K562 (cell line): ENCODE data around the gene ZCCHC4. TPM values are rescaled to one million over a fixed set of nuclear protein-coding genes. Genes with fewer than 3 reads are reported as not detected.

ENCODE experiments used
- ATAC-seq: fragments of 200-7000 bp; cut with Tn5 transposase; 3 replicates; pipeline ENCODE4 v1.9.1; 2020; ENCODE audit warnings: moderate library complexity
- BruUV-seq: library from RNA; stranded (reverse); fragments of 400-500 nt; replicated peaks from 2 replicates; lab custom pipeline; 2021; lab: Mats Ljungman, UMichigan
- CTCF ChIA-PET: fragments of 300-600 bp; formaldehyde crosslinking; extraction: SDS; loops from one replicate; lab custom pipeline; 2021; ENCODE audit warnings: low intra/inter-chr PET ratio; lab: Yijun Ruan, JAX
- POLR2A ChIA-PET: fragments of 300-600, 350-650 bp; sonication (Branson Sonifier 250); formaldehyde crosslinking; extraction: SDS; loops from one replicate; lab custom pipeline; 2021; ENCODE audit warnings: antibody characterized with exemption, inconsistent platforms; lab: Yijun Ruan, JAX
- DNase-seq, 4 experiments: peaks; one replicate each; pipeline versions ENCODE4 v3.0.0 to v3.0.0-alpha.2; 2011 to 2018; ENCODE audit warnings: low spot score in 3 of 4, mixed read lengths in 3 of 4; ENCODE audit errors: extremely low read depth in 1 of 4
- FAIRE-seq: peaks from 2 replicates; lab custom pipeline; 2011; peaks lifted over from hg19 to GRCh38; lab: Jason Lieb, UNC
- H2AFZ ChIP-seq: 2 replicates; pipeline ENCODE4 v1.6.0; 2011; ENCODE audit warnings: low read depth, low read length, control low read depth, inconsistent platforms
- H3K27ac ChIP-seq: fragments of 200-600 bp; 3 replicates; pipeline ENCODE4 v1.8.0; 2011; ENCODE audit warnings: low read depth, mild to moderate bottlenecking, control low read depth, inconsistent platforms, low read length, moderate library complexity, mixed read lengths; ENCODE audit errors: extremely low read depth
- H3K27me3 ChIP-seq, 2 experiments: fragments of 300-600 bp in 1 of 2; 2 replicates in 1 of 2; 3 replicates in 1 of 2; pipeline versions ENCODE4 v1.6.0 to v1.8.0; 2011; ENCODE audit warnings: inconsistent platforms in 2 of 2, low read length in 2 of 2, mild to moderate bottlenecking in 1 of 2, mixed read lengths in 1 of 2, moderate library complexity in 1 of 2; ENCODE audit not compliant: control insufficient read depth in 2 of 2, insufficient read depth in 2 of 2
- H3K36me3 ChIP-seq: fragments of 300-600 bp; 3 replicates; pipeline ENCODE4 v1.8.0; 2011; ENCODE audit warnings: mild to moderate bottlenecking, low read length, inconsistent platforms; ENCODE audit not compliant: control insufficient read depth, insufficient read depth
- H3K4me1 ChIP-seq, 2 experiments: fragments of 200-600 bp in 1 of 2; replicated peaks in 1 of 2; 2 replicates in 1 of 2; 3 replicates in 1 of 2; pipeline versions ENCODE4 v1.5.1 to v1.8.0; 2011; ENCODE audit warnings: inconsistent platforms in 2 of 2, low read length in 2 of 2, mild to moderate bottlenecking in 1 of 2, mixed read lengths in 1 of 2, moderate library complexity in 1 of 2; ENCODE audit not compliant: control insufficient read depth in 2 of 2, insufficient read depth in 2 of 2
- H3K4me2 ChIP-seq: 2 replicates; pipeline ENCODE4 v1.6.1; 2011; ENCODE audit warnings: low read length, control low read depth, inconsistent platforms, mixed read lengths; ENCODE audit not compliant: insufficient read depth
- H3K4me3 ChIP-seq: fragments of 200-600 bp; sonication (generic), shearing (Covaris generic); 2 replicates; pipeline ENCODE4 v1.5.1; 2016; ENCODE audit warnings: control low read depth, inconsistent platforms
- H3K79me2 ChIP-seq: fragments of 200-600 bp; 3 replicates; pipeline ENCODE4 v1.8.0; 2011; ENCODE audit warnings: low read length, inconsistent platforms; ENCODE audit not compliant: control insufficient read depth, insufficient read depth
- H3K9ac ChIP-seq, 2 experiments: 2 replicates each; pipeline versions ENCODE4 v1.6.0 to v1.6.1; 2011; ENCODE audit warnings: low read depth in 2 of 2, low read length in 2 of 2, control low read depth in 1 of 2, inconsistent platforms in 1 of 2, mild to moderate bottlenecking in 1 of 2, mixed read lengths in 1 of 2; ENCODE audit not compliant: insufficient read depth in 1 of 2
- H3K9me1 ChIP-seq: one replicate; pipeline ENCODE4 v1.6.0; 2011; ENCODE audit warnings: inconsistent platforms, mild to moderate bottlenecking, low read length, moderate library complexity; ENCODE audit not compliant: control insufficient read depth, insufficient read depth
- H3K9me3 ChIP-seq: replicated peaks from 2 replicates; pipeline ENCODE4 v1.5.1; 2011; ENCODE audit warnings: low read depth, low read length, inconsistent platforms; ENCODE audit not compliant: control insufficient read depth, insufficient read depth
- H4K20me1 ChIP-seq: replicated peaks from 2 replicates; pipeline ENCODE4 v1.6.1; 2011; ENCODE audit warnings: low read length, inconsistent platforms, mixed read lengths; ENCODE audit not compliant: control insufficient read depth, insufficient read depth
- COPS2 ChIP-seq: fragments of 450-650 bp; conservative IDR thresholded peaks from 2 replicates; pipeline ENCODE4 v1.6.1; 2016; ENCODE audit warnings: mild to moderate bottlenecking, moderate library complexity
- POLR3A ChIP-seq: IDR thresholded peaks from 2 replicates; pipeline ENCODE4 v1.6.1; 2011; ENCODE audit warnings: borderline replicate concordance, mild to moderate bottlenecking, moderate library complexity; ENCODE audit not compliant: insufficient read length, insufficient read depth; ENCODE audit errors: extremely low read depth
- WGBS: fragments of 100-300 bp; shearing (Covaris generic); methylation state at CpG from one replicate; pipeline ENCODE4 v1.1.6; 2016; ENCODE audit warnings: low coverage, mixed read lengths; ENCODE audit not compliant: insufficient coverage; ENCODE audit errors: missing lambda C conversion rate; 5-methylcytosine and 5-hydroxymethylcytosine counted together
- in situ Hi-C: fragments of 300-500 bp; cut with MboI; formaldehyde crosslinking; loops from 4 replicates; pipeline ENCODE4 v1.15.0; 2018; ENCODE audit warnings: inconsistent platforms, mixed read lengths
- intact Hi-C: fragments of 100-400 bp; cut with micrococcal nuclease; formaldehyde crosslinking; loops from 2 replicates; pipeline ENCODE4 v1.14.2; 2022
- polyA plus RNA-seq, 8 experiments: library from polyadenylated mRNA; depleted of rRNA in 4 of 8; stranded (reverse) in 5 of 8; unstranded in 3 of 8; fragments of >200 nt; fragmentation: Nextera tagmentation in 2 of 8; fragmentation: Illumina TruSeq in 1 of 8; extraction: Ambion mirVana in 2 of 8; extraction: Trizol in 1 of 8; gene quantifications; 2 replicates each; pipeline versions ENCODE4 v1.2.1 to v1.2.3, GENCODE V29; 2011 to 2014; ENCODE audit warnings: inconsistent platforms in 1 of 8, missing spikeins in 1 of 8
- total RNA-seq, 7 experiments: library from RNA; depleted of rRNA in 6 of 7; stranded (reverse); fragments of >200 nt in 6 of 7; fragmentation: Illumina TruSeq in 2 of 7; extraction: Trizol in 2 of 7; gene quantifications; 2 replicates each; pipeline versions ENCODE4 v1.2.1 to v1.2.3, GENCODE V29; 2011 to 2021; ENCODE audit warnings: low replicate concordance in 1 of 7
- TF ChIP-seq, protein P1 (sequence below): fragments of 450-650 bp; formaldehyde crosslinking; IDR thresholded peaks from 2 replicates; pipeline ENCODE4 v1.4.0; 2020; ENCODE audit warnings: mild to moderate bottlenecking
- TF ChIP-seq, protein P2 (sequence below): fragments of 450-650 bp; IDR thresholded peaks from 2 replicates; pipeline ENCODE4 v1.6.1; 2018; ENCODE audit not compliant: partially characterized antibody

The ZCCHC4 gene
- total and polyA plus RNA-seq, 9 of the 15 experiments (the other 6 are each of a cell fraction or from before 2014, with no cell fraction given): 5.3 to 26.1 (median 15.2) TPM

DNA sequence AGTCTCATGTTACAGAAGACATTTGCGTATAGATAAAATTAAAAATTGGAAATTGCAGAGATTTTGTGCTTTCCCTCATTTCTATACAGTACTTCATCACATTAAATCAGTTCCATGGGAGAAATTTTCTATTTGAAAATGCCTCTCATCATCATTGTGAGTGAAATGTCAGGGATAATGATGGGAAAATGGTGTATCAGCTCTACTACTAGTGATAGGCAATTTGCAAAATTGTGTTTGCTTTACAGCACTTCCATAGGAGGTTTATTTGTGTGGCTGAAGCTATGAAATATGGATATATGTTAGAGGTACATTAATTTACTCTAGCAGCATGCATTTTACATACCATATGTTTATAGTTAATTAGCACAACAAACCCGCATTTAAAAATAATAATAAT, 43.5 kb downstream of the ZCCHC4 start:
- in situ Hi-C loops: no loop called here
- Histone ChIP-seq H3K4me3 (no peak overlapping the region), H2AFZ (no peak overlapping the region), H3K9ac (no peak overlapping the region), H3K4me1 (no peaks in the 10 kb centered on the region), H4K20me1 (no peaks in the 10 kb centered on the region), H3K27ac (no peak overlapping the region), H3K4me2 (no peak overlapping the region), H3K27me3 (no peaks in the 10 kb centered on the region), H3K9me1 (no peaks in the 10 kb centered on the region), H3K79me2 (no peaks in the 10 kb centered on the region), H3K36me3 (peaks cover 17% of the 10 kb centered on the region), H3K9me3 (no peaks in the 10 kb centered on the region)
- POLR2A ChIA-PET: interaction anchor here (0.8 kb wide), 1 partner anchor 73 kb away, joined by 3 read pairs; no protein-coding TSS in a partner anchor
- CTCF ChIA-PET: no interaction called here
- FAIRE-seq (no peak), DNase-seq (no peak), ATAC-seq (no peak)
- intact Hi-C loops: no loop called here
- no TSS peak for BruUV-seq
- 100% methylated on average over 2 of the region's 2 CpGs for WGBS
- TF ChIP-seq, protein P1, sequence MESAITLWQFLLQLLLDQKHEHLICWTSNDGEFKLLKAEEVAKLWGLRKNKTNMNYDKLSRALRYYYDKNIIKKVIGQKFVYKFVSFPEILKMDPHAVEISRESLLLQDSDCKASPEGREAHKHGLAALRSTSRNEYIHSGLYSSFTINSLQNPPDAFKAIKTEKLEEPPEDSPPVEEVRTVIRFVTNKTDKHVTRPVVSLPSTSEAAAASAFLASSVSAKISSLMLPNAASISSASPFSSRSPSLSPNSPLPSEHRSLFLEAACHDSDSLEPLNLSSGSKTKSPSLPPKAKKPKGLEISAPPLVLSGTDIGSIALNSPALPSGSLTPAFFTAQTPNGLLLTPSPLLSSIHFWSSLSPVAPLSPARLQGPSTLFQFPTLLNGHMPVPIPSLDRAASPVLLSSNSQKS (CRISPR knock-in tag): no peak
- TF ChIP-seq COPS2 (no peak), POLR3A (no peak)
- TF ChIP-seq, protein P2, sequence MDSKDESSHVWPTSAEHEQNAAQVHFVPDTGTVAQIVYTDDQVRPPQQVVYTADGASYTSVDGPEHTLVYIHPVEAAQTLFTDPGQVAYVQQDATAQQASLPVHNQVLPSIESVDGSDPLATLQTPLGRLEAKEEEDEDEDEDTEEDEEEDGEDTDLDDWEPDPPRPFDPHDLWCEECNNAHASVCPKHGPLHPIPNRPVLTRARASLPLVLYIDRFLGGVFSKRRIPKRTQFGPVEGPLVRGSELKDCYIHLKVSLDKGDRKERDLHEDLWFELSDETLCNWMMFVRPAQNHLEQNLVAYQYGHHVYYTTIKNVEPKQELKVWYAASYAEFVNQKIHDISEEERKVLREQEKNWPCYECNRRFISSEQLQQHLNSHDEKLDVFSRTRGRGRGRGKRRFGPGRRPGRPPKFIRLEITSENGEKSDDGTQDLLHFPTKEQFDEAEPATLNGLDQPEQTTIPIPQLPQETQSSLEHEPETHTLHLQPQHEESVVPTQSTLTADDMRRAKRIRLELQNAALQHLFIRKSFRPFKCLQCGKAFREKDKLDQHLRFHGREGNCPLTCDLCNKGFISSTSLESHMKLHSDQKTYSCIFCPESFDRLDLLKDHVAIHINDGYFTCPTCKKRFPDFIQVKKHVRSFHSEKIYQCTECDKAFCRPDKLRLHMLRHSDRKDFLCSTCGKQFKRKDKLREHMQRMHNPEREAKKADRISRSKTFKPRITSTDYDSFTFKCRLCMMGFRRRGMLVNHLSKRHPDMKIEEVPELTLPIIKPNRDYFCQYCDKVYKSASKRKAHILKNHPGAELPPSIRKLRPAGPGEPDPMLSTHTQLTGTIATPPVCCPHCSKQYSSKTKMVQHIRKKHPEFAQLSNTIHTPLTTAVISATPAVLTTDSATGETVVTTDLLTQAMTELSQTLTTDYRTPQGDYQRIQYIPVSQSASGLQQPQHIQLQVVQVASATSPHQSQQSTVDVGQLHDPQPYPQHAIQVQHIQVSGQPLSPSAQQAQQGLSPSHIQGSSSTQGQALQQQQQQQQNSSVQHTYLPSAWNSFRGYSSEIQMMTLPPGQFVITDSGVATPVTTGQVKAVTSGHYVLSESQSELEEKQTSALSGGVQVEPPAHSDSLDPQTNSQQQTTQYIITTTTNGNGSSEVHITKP: no peak
